Nephron (organoid): ENCODE results near the gene ALAD.
"Not testable (repeated sequence)": the region's sequence is repeated elsewhere in the genome, so short reads cannot be mapped to it uniquely, and the experiment has no call there.

ENCODE experiments used
- H3K27ac Mint-ChIP-seq, 3 experiments: 2 replicates each; pipeline ENCODE4 v1.8.0; 2020; ENCODE audit warnings: mixed read lengths in 3 of 3, mild to moderate bottlenecking in 2 of 3, moderate library complexity in 1 of 3
- H3K27me3 Mint-ChIP-seq: 2 replicates; pipeline ENCODE4 v1.8.0; 2021; ENCODE audit warnings: low read depth, mild to moderate bottlenecking, moderate library complexity, mixed read lengths
- H3K36me3 Mint-ChIP-seq: 2 replicates; pipeline ENCODE4 v1.8.0; 2020; ENCODE audit warnings: low read depth, mixed read lengths
- H3K4me1 Mint-ChIP-seq: 2 replicates; pipeline ENCODE4 v1.8.0; 2020; ENCODE audit warnings: mixed read lengths
- H3K4me3 Mint-ChIP-seq, 3 experiments: 2 replicates each; pipeline ENCODE4 v1.8.0; 2020; ENCODE audit warnings: mild to moderate bottlenecking in 3 of 3, mixed read lengths in 3 of 3, moderate library complexity in 2 of 3
- H3K9me3 Mint-ChIP-seq: 2 replicates; pipeline ENCODE4 v1.8.0; 2020; ENCODE audit warnings: mixed read lengths
- TF ChIP-seq, protein P1 (sequence below), 3 experiments: fragments of 200-600 bp; sonication (generic); IDR thresholded peaks; one replicate each; pipeline ENCODE4 v1.5.0; 2021; ENCODE audit warnings: antibody characterized with exemption in 3 of 3; ENCODE audit not compliant: unreplicated experiment in 3 of 3

The ALAD gene

DNA sequence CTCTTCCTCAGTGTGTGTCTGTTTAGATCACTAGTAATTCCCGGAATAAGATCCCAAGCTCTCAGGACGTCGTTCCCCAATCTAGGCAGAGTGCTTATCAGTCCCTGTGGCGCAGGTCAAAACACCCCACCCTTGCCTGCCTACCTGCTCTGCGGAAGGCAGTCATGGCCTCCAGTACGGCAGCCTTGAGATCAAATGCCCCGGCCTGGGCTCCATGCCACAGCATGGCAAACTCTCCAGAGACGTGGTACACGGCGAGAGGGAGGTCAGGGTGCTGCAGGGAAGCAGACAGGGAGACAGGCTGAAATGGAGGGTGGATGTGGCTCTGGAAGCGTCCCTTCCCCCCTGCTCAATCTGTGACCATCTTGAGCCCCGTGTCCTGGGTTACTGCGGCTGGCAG, 12.3 kb downstream of the ALAD start:
- peaks cover 51% of the 10 kb centered on the region for H3K36me3 Mint-ChIP-seq
- TF ChIP-seq, protein P1, sequence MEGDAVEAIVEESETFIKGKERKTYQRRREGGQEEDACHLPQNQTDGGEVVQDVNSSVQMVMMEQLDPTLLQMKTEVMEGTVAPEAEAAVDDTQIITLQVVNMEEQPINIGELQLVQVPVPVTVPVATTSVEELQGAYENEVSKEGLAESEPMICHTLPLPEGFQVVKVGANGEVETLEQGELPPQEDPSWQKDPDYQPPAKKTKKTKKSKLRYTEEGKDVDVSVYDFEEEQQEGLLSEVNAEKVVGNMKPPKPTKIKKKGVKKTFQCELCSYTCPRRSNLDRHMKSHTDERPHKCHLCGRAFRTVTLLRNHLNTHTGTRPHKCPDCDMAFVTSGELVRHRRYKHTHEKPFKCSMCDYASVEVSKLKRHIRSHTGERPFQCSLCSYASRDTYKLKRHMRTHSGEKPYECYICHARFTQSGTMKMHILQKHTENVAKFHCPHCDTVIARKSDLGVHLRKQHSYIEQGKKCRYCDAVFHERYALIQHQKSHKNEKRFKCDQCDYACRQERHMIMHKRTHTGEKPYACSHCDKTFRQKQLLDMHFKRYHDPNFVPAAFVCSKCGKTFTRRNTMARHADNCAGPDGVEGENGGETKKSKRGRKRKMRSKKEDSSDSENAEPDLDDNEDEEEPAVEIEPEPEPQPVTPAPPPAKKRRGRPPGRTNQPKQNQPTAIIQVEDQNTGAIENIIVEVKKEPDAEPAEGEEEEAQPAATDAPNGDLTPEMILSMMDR (IDR thresholded peaks at IDR 0.05; ENCODE audit: unreplicated experiment in 3 of 3) = no peak
- no peak overlapping the region for H3K4me3 Mint-ChIP-seq
- no peaks in the 10 kb centered on the region for H3K9me3 Mint-ChIP-seq
- peak overlapping the region in 1 of 3 experiments; percentile 98 for H3K27ac Mint-ChIP-seq
- no peaks in the 10 kb centered on the region for H3K4me1 Mint-ChIP-seq
- peaks cover 3% of the 10 kb centered on the region for H3K27me3 Mint-ChIP-seq

DNA sequence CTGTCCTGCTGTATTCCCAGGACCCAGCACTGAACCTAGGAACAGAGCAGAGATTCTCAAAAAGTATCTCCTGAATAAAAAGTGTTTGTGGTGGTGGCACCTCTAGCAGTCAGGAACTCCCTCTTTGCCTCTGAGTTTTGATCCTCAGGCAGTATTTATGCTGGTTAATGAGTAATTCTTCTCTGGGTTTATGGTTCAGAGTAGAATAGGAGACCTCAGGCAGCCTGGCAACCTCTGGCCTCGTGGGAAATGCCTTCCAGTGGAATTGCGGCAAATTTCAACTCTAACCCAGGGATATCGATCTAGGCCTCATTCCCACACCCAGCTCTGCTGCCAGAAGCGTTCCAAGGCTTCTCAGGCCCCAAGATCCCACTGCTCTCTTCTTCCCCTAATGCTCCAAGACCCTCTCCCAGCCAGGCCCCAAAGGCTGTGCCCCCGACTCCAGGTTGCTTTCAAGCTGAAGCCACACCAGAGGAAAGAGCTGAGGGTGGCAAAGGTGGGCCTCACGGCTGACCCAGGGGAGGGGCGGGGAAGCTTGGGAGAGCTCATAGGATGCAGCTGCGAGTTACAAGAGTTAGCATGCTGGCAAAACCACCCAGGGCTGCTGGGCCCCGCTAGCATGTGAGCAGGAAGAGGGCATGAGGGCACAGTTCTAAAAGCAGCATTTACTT, 13.4 kb downstream of the ALAD start:
- Mint-ChIP-seq H3K27ac (peak overlapping the region; percentile 91 to 98 (median 93)), H3K9me3 (no peaks in the 10 kb centered on the region), H3K4me3 (no peak overlapping the region), H3K27me3 (peaks cover 3% of the 10 kb centered on the region), H3K36me3 (peaks cover 44% of the 10 kb centered on the region), H3K4me1 (no peaks in the 10 kb centered on the region)
- TF ChIP-seq, protein P1 (IDR thresholded peaks at IDR 0.05; ENCODE audit: unreplicated experiment in 3 of 3) = no peak

DNA sequence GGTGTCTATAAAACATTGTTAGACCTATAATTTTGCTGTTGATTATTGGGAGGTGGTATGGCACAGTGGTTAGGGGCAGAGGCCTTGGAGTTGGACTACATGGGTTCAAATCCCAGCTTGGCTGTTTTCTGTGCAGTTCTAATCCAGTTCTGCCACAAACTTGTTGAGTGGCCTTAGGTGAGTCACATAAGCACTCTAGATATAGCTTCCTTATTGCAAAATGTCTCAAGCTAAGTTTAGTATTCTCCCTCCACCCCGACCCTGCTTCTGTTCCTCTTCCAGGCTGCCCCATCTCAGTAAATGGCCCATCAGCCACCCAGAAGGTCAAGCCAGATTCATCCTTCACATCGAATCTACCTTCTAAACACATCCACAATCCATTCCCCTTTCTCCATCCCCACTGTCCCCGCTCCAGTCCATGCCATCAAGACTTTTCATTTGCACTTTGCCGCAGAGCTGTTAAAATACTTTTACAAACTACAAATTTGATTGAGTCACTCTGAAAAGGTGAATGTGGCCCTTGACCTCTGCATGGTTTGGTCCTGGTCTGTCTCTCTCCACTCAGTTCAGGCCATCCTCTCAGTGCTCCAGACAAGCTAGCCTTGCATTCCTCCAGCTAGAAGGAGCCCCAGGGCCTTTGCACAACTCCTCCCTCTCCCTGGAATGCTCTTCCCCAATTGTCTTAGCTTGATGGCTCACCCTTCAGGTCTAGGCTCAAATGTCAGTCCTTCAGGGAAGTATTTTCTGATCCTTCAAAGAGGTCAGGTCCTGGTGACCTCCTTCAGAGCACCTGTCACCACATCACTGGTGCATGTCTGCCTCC, 14.3 kb downstream of the ALAD start:
- TF ChIP-seq, protein P1 (IDR thresholded peaks at IDR 0.05; ENCODE audit: unreplicated experiment in 3 of 3) = no peak

DNA sequence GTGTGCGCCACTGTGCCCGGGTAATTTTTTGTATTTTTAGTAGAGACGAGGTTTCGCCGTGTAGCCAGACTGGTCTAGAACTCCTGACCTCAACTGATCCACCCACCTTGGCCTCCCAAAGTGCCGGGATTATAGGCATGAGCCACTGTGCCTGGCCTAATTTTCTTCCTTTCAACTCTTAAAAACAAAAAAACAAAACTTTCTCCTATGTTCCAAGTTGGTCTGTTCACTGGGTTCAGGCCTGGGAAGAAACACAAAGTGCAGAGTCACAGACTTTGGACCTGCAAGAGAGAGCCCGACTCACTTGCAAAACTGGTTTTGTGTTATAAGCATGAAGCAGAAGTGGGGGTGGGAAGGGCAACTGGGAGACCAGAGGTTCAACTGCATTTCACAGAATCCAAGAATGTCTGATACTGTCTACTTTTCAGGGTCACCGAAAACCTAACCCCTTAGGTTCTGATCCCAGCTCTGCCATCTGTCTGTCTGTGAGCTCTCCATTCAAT, 19.1 kb downstream of the ALAD start:
- Mint-ChIP-seq H3K36me3 (peaks cover 8% of the 10 kb centered on the region), H3K27ac (peak overlapping the region; percentile 84 to 99 (median 86)), H3K9me3 (no peaks in the 10 kb centered on the region), H3K27me3 (no peaks in the 10 kb centered on the region), H3K4me1 (peaks cover 14% of the 10 kb centered on the region), H3K4me3 (peak overlapping the region in 1 of 3 experiments; percentile 21)
- TF ChIP-seq, protein P1 (IDR thresholded peaks at IDR 0.05; ENCODE audit: unreplicated experiment in 3 of 3) = no peak

More for the DNA sequence above, 14.3 kb downstream of the ALAD start:
- Mint-ChIP-seq H3K4me1 (no peaks in the 10 kb centered on the region), H3K27me3 (peaks cover 3% of the 10 kb centered on the region), H3K4me3 (no peak overlapping the region), H3K9me3 (no peaks in the 10 kb centered on the region), H3K27ac (peak overlapping the region; percentile 91 to 98 (median 93)), H3K36me3 (peaks cover 36% of the 10 kb centered on the region)

DNA sequence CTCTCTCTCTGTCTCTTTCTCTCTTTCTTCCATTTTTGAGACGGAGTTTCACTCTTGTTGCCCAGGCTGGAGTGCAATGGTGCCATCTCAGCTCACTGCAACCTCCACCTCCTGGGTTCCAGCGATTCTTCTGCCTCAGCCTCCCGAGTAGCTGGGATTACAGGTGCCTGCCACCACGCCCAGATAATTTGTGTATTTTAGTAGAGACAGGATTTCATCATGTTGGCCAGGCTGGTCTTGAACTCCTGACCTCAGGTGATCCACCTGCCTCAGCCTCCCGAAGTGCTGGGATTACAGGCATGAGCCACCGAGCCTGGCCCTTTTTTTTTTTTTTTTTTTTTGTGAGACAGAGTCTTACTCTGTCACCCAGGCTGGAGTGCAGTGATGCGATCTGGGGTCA, 19.6 kb downstream of the ALAD start:
- H3K27me3 Mint-ChIP-seq, H3K9me3 Mint-ChIP-seq, H3K4me3 Mint-ChIP-seq, H3K36me3 Mint-ChIP-seq: not testable (repeated sequence)
- H3K4me1 Mint-ChIP-seq = peaks cover 14% of the 10 kb centered on the region
- peak overlapping the region in 2 of 3 experiments; percentile 86 to 99 for H3K27ac Mint-ChIP-seq

DNA sequence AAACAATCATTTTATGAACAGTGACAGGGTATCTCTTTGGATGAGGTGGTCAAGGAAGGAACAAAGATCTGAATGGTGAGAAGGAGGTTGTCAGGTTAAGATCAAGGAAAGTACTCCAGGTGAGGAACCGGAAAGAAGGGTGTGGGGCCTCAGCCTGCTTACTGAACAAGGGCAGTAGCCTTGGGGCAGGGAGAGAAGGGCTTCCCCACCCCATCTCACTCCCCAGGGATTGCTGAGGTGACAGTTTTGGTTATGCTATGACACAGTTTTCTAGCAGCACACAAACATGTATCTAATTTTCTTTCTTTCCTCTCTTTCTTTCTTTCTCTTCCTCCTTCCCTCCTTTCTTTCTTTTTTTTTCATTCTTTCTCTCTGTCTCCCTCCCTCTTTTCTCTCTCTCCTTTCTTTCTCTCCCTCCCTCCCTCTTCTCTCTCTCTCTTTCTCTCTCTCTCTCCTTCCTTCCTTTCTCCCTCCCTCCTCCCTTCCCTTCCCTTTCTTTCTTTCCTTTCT, 20.2 kb downstream of the ALAD start:
- TF ChIP-seq, protein P1 (IDR thresholded peaks at IDR 0.05; ENCODE audit: unreplicated experiment in 3 of 3) = no peak
- no peaks in the 10 kb centered on the region for H3K9me3 Mint-ChIP-seq
- no peaks in the 10 kb centered on the region for H3K36me3 Mint-ChIP-seq
- no peak overlapping the region for H3K4me3 Mint-ChIP-seq
- peak overlapping the region in 2 of 3 experiments; percentile 35 to 99 for H3K27ac Mint-ChIP-seq
- peaks cover 14% of the 10 kb centered on the region for H3K4me1 Mint-ChIP-seq
- no peaks in the 10 kb centered on the region for H3K27me3 Mint-ChIP-seq

DNA sequence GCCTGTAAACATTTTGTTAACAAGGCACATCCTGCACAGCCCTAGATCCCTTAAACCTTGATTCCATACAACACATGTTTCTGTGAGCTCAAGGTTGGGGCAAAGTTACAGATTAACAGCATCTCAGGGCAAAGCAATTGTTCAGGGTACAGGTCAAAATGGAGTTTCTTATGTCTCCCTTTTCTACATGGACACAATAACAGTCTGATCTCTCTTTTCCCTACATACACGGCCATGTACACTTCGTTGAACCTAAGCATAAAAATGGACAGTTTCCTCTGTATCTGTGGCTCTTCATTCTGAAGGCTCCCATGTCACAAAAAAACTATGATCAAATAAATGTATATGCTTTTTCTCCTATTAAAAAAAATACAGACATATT, 21.3 kb downstream of the ALAD start:
- not testable (repeated sequence) for H3K27me3 Mint-ChIP-seq, H3K9me3 Mint-ChIP-seq, H3K36me3 Mint-ChIP-seq
- Mint-ChIP-seq H3K27ac (peak overlapping the region; percentile 63 to 99 (median 90)), H3K4me3 (peak overlapping the region in 2 of 3 experiments; percentile 35 to 37), H3K4me1 (peaks cover 20% of the 10 kb centered on the region)

DNA sequence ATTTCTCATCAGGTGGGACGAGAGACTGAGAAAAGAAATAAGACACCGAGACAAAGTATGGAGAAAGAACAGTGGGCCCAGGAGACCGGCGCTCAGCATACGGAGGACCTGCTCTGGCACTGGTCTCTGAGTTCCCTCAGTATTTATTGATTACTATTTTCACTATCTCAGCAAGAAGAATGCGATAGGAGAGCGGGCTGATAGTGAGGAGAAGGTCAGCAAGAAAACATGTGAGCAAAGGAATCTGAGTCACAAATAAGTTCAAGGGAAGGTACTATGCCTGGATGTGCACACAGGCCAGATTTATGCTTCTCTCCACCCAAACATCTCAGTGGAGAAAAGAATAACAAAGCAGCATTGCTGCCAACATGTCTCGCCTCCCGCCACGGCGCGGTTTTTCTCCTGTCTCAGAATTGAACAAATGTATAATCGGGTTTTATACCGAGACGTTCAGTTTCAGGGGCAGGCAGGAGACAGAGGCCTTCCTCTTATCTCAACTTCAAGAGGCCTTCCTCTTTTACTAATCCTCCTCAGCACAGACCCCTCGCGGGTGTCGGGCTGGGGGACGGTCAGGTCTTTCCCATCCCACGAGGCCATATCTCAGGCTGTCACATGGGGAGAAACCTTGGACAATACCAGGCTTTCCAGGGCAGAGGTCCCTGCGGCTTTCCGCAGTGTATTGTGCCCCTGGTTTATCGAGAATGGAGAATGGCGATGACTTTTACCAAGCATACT, 21.8 kb downstream of the ALAD start:
- H3K36me3 Mint-ChIP-seq, H3K9me3 Mint-ChIP-seq, H3K27me3 Mint-ChIP-seq: not testable (repeated sequence)
- Mint-ChIP-seq H3K4me1 (peaks cover 20% of the 10 kb centered on the region), H3K4me3 (peak overlapping the region; percentile 0 to 50 (median 35)), H3K27ac (peak overlapping the region; percentile 63 to 99 (median 90))
